ENCODE measurements around the gene EXOC4. TPM values are rescaled to one million over a fixed set of nuclear protein-coding genes. Genes with fewer than 3 reads are reported as not detected.

Gene EXOC4
- total RNA-seq, 2 experiments from 2014 or later: 51.9 to 90.1 TPM

- POLR2A ChIA-PET: no interaction called here
- H3K27ac Mint-ChIP-seq: no peak overlapping the region
- H3K27me3 Mint-ChIP-seq: no peaks in the 10 kb centered on the region
- DNase-seq: no peak
- CTCF ChIA-PET: no interaction called here
- no peaks in the 10 kb centered on the region for H3K9me3 Mint-ChIP-seq (ENCODE audit: low read depth)
- no peak overlapping the region for H3K4me3 Mint-ChIP-seq
- intact Hi-C loops (cut with DNase I, micrococcal nuclease): no loop called here
- no peaks in the 10 kb centered on the region for H3K4me1 Mint-ChIP-seq
- ATAC-seq: no peak
- peaks cover 2% of the 10 kb centered on the region for H3K36me3 Mint-ChIP-seq (ENCODE audit: low read depth)
These were observed 295.1 kb downstream of the EXOC4 start for GRCh38 chr7:133547981-133548380.

- intact Hi-C loops (cut with DNase I, micrococcal nuclease): no loop called here
- ChIA-PET POLR2A (interaction anchor here (0.6 kb wide), 1 partner anchor 1042 kb away, joined by 3 read pairs; no protein-coding TSS in a partner anchor), CTCF (no interaction called here)
- ATAC-seq (no peak), DNase-seq (no peak)
- H3K4me1 Mint-ChIP-seq: no peaks in the 10 kb centered on the region
- no peaks in the 10 kb centered on the region for H3K27me3 Mint-ChIP-seq
- no peaks in the 10 kb centered on the region for H3K9me3 Mint-ChIP-seq (ENCODE audit: low read depth)
- no peak overlapping the region for H3K27ac Mint-ChIP-seq
- no peak overlapping the region for H3K4me3 Mint-ChIP-seq
- H3K36me3 Mint-ChIP-seq (ENCODE audit: low read depth): peaks cover 5% of the 10 kb centered on the region
These were observed 296.8 kb downstream of the EXOC4 start for GRCh38 chr7:133549633-133550032.

GRCh38 chr7:133550145-133550544, 297.3 kb downstream of the EXOC4 start:
- ATAC-seq (no peak), DNase-seq (no peak)
- intact Hi-C loops (cut with DNase I, micrococcal nuclease): no loop called here
- CTCF ChIA-PET: no interaction called here
- POLR2A ChIA-PET: no interaction called here
- H3K9me3 Mint-ChIP-seq (ENCODE audit: low read depth): no peaks in the 10 kb centered on the region
- peaks cover 5% of the 10 kb centered on the region for H3K36me3 Mint-ChIP-seq (ENCODE audit: low read depth)
- H3K27ac Mint-ChIP-seq: no peak overlapping the region
- no peaks in the 10 kb centered on the region for H3K27me3 Mint-ChIP-seq
- H3K4me1 Mint-ChIP-seq: no peaks in the 10 kb centered on the region
- H3K4me3 Mint-ChIP-seq: no peak overlapping the region

- DNase-seq: no peak
- Mint-ChIP-seq H3K27me3 (no peaks in the 10 kb centered on the region), H3K4me1 (no peaks in the 10 kb centered on the region), H3K9me3 (ENCODE audit: low read depth) (no peaks in the 10 kb centered on the region), H3K4me3 (no peak overlapping the region), H3K27ac (no peak overlapping the region), H3K36me3 (ENCODE audit: low read depth) (peaks cover 5% of the 10 kb centered on the region)
- intact Hi-C loops (cut with DNase I, micrococcal nuclease): no loop called here
- ChIA-PET POLR2A (no interaction called here), CTCF (no interaction called here)
- ATAC-seq: no peak
These were observed 297.9 kb downstream of the EXOC4 start for GRCh38 chr7:133550811-133551210.

- no peak for ATAC-seq
- no peak overlapping the region for H3K27ac Mint-ChIP-seq
- POLR2A ChIA-PET: no interaction called here
These were observed 298.6 kb downstream of the EXOC4 start for GRCh38 chr7:133551466-133551865.

GRCh38 chr7:133552079-133552478, 299.2 kb downstream of the EXOC4 start:
- ChIA-PET POLR2A (no interaction called here), CTCF (interaction anchor here (1.1 kb wide), 1 partner anchor 12 kb away, joined by 4 read pairs; no protein-coding TSS in a partner anchor)
- Mint-ChIP-seq H3K27ac (no peak overlapping the region), H3K36me3 (ENCODE audit: low read depth) (peaks cover 5% of the 10 kb centered on the region), H3K27me3 (no peaks in the 10 kb centered on the region), H3K4me1 (no peaks in the 10 kb centered on the region), H3K4me3 (no peak overlapping the region), H3K9me3 (ENCODE audit: low read depth) (no peaks in the 10 kb centered on the region)
- intact Hi-C loops (cut with DNase I, micrococcal nuclease): no loop called here
- no peak for ATAC-seq
- DNase-seq: no peak

More at GRCh38 chr7:133551466-133551865, 298.6 kb downstream of the EXOC4 start:
- Mint-ChIP-seq H3K4me1 (no peaks in the 10 kb centered on the region), H3K4me3 (no peak overlapping the region), H3K9me3 (ENCODE audit: low read depth) (no peaks in the 10 kb centered on the region), H3K36me3 (ENCODE audit: low read depth) (peaks cover 5% of the 10 kb centered on the region), H3K27me3 (no peaks in the 10 kb centered on the region)
- intact Hi-C loops (cut with DNase I, micrococcal nuclease): no loop called here
- CTCF ChIA-PET: interaction anchor here (1.1 kb wide), 1 partner anchor 11 kb away, joined by 4 read pairs; no protein-coding TSS in a partner anchor
- DNase-seq: no peak

GRCh38 chr7:133554330-133554729, 301.5 kb downstream of the EXOC4 start:
- intact Hi-C loops (cut with DNase I, micrococcal nuclease): no loop called here
- no peaks in the 10 kb centered on the region for H3K9me3 Mint-ChIP-seq (ENCODE audit: low read depth)
- no peak overlapping the region for H3K4me3 Mint-ChIP-seq
- ATAC-seq (no peak), DNase-seq (no peak)
- CTCF ChIA-PET: no interaction called here
- H3K27me3 Mint-ChIP-seq: no peaks in the 10 kb centered on the region
- no peak overlapping the region for H3K27ac Mint-ChIP-seq
- POLR2A ChIA-PET: no interaction called here
- H3K36me3 Mint-ChIP-seq (ENCODE audit: low read depth): peaks cover 5% of the 10 kb centered on the region
- no peaks in the 10 kb centered on the region for H3K4me1 Mint-ChIP-seq

GRCh38 chr7:133556048-133556447, 303.2 kb downstream of the EXOC4 start:
- CTCF ChIA-PET: no interaction called here
- H3K27ac Mint-ChIP-seq: no peak overlapping the region
- intact Hi-C loops (cut with DNase I, micrococcal nuclease): no loop called here
- ATAC-seq (no peak), DNase-seq (no peak)
- no peaks in the 10 kb centered on the region for H3K9me3 Mint-ChIP-seq (ENCODE audit: low read depth)
- H3K4me1 Mint-ChIP-seq: no peaks in the 10 kb centered on the region
- POLR2A ChIA-PET: no interaction called here
- H3K4me3 Mint-ChIP-seq: no peak overlapping the region
- no peaks in the 10 kb centered on the region for H3K27me3 Mint-ChIP-seq
- H3K36me3 Mint-ChIP-seq (ENCODE audit: low read depth): peaks cover 5% of the 10 kb centered on the region

- Mint-ChIP-seq H3K36me3 (ENCODE audit: low read depth) (peaks cover 5% of the 10 kb centered on the region), H3K9me3 (ENCODE audit: low read depth) (no peaks in the 10 kb centered on the region), H3K27me3 (no peaks in the 10 kb centered on the region), H3K4me3 (no peak overlapping the region), H3K4me1 (no peaks in the 10 kb centered on the region), H3K27ac (no peak overlapping the region)
- DNase-seq (no peak), ATAC-seq (no peak)
- intact Hi-C loops (cut with DNase I, micrococcal nuclease): no loop called here
- ChIA-PET CTCF (no interaction called here), POLR2A (no interaction called here)
These were observed 303.7 kb downstream of the EXOC4 start for GRCh38 chr7:133556553-133556952.

- no peak for DNase-seq
- H3K9me3 Mint-ChIP-seq (ENCODE audit: low read depth): no peaks in the 10 kb centered on the region
- ChIA-PET POLR2A (no interaction called here), CTCF (no interaction called here)
- peak; percentile 88 for ATAC-seq
- no peak overlapping the region for H3K4me3 Mint-ChIP-seq
- H3K36me3 Mint-ChIP-seq (ENCODE audit: low read depth): peaks cover 16% of the 10 kb centered on the region
- intact Hi-C loops (cut with DNase I, micrococcal nuclease): no loop called here
- H3K4me1 Mint-ChIP-seq: no peaks in the 10 kb centered on the region
- H3K27me3 Mint-ChIP-seq: no peaks in the 10 kb centered on the region
- H3K27ac Mint-ChIP-seq: no peak overlapping the region
These were observed 308.0 kb downstream of the EXOC4 start for GRCh38 chr7:133560900-133561299.

- H3K9me3 Mint-ChIP-seq (ENCODE audit: low read depth): no peaks in the 10 kb centered on the region
- H3K27me3 Mint-ChIP-seq: no peaks in the 10 kb centered on the region
- H3K4me3 Mint-ChIP-seq: no peak overlapping the region
- H3K4me1 Mint-ChIP-seq: no peaks in the 10 kb centered on the region
- no peak overlapping the region for H3K27ac Mint-ChIP-seq
- ChIA-PET CTCF (no interaction called here), POLR2A (no interaction called here)
- H3K36me3 Mint-ChIP-seq (ENCODE audit: low read depth): peaks cover 21% of the 10 kb centered on the region
- DNase-seq (no peak), ATAC-seq (no peak)
- intact Hi-C loops (cut with DNase I, micrococcal nuclease): no loop called here
These were observed 308.5 kb downstream of the EXOC4 start for GRCh38 chr7:133561396-133561795.

GRCh38 chr7:133562621-133563020, 309.7 kb downstream of the EXOC4 start:
- intact Hi-C loops (cut with DNase I, micrococcal nuclease): no loop called here
- Mint-ChIP-seq H3K36me3 (ENCODE audit: low read depth) (peaks cover 22% of the 10 kb centered on the region), H3K27me3 (no peaks in the 10 kb centered on the region), H3K9me3 (ENCODE audit: low read depth) (no peaks in the 10 kb centered on the region), H3K4me1 (no peaks in the 10 kb centered on the region), H3K27ac (no peak overlapping the region), H3K4me3 (no peak overlapping the region)
- CTCF ChIA-PET: no interaction called here
- POLR2A ChIA-PET: no interaction called here
- ATAC-seq (no peak), DNase-seq (no peak)

GRCh38 chr7:133563251-133563650, 310.4 kb downstream of the EXOC4 start:
- Mint-ChIP-seq H3K4me3 (no peak overlapping the region), H3K4me1 (no peaks in the 10 kb centered on the region), H3K9me3 (ENCODE audit: low read depth) (no peaks in the 10 kb centered on the region), H3K27ac (no peak overlapping the region), H3K36me3 (ENCODE audit: low read depth) (peaks cover 22% of the 10 kb centered on the region), H3K27me3 (no peaks in the 10 kb centered on the region)
- intact Hi-C loops (cut with DNase I, micrococcal nuclease): no loop called here
- DNase-seq (no peak), ATAC-seq (no peak)
- ChIA-PET POLR2A (no interaction called here), CTCF (interaction anchor here (0.8 to 0.9 kb wide), 2 partner anchors 72 to 294 kb away, joined by 3 read pairs; no protein-coding TSS in a partner anchor)

Measured in activated CD4-positive, alpha-beta T cell treated with anti-CD3 and anti-CD28 coated beads for 36 hours (primary cell).